Measurements from ENCODE around the gene PTDSS2. TPM values are rescaled to one million over a fixed set of nuclear protein-coding genes. Genes with fewer than 3 reads are reported as not detected.
"Not testable (repeated sequence)": the region's sequence is repeated elsewhere in the genome, so short reads cannot be mapped to it uniquely, and the experiment has no call there.

PTDSS2 gene
- total RNA-seq: 31.0 and 33.9 TPM in 2 replicates

DNA sequence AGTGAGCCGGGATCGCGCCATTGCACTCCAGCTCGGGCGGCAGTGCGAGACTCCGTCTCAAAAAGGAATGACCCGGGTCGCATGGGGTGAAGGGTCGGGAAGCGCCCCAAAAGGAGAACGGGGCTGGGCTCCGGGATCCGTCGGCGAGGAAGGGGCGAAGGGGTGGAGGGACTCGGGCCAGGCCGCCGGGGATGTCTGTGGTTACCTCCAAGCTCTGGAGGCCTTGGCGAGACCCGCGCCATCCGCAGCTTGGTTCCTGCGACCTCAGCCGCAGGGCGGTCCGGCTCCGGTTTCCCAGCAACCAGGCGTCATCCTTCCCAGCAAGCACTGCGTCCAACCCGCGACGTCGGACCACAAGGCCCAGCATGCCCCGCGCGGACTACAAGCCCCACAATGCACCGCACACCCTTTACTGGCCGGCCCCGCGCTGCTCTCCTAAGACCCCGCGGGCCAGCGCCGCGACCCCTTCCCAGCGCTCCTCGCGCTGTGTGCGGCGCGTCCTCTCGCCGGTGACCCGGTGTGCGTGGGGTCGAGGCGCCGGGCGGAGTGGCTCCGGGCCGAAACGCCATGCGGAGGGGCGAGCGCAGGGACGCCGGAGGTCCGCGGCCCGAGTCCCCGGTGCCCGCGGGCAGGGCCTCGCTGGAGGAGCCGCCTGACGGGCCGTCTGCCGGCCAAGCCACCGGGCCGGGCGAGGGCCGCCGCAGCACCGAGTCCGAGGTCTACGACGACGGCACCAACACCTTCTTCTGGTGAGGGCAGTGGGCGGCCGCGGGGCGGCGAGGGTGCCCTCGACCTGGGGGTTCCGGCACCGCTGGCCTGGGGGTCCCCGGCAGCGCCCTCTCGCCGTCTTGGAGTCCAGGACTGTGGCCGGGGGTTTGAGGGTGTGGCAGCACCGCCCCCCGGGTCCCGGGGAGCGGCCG, at the start of gene PTDSS2:
TSS of gene PTDSS2 (plus strand) at position 391 of the 920 bp plus-strand sequence. CDS start at position 568, 177 bp downstream.
- H3K36me3 Mint-ChIP-seq (ENCODE audit: low read depth): peaks cover 17% of the 10 kb centered on the region
- peaks cover 16% of the 10 kb centered on the region for H3K4me1 Mint-ChIP-seq (ENCODE audit: low read depth)
- H3K27ac Mint-ChIP-seq: peak within 1 kb of the TSS; percentile 95
- no peaks in the 10 kb centered on the region for H3K27me3 Mint-ChIP-seq (ENCODE audit: insufficient read depth)
- DNase-seq (ENCODE audit: low spot score): peak; percentile 94
- peak within 1 kb of the TSS; percentile 98 for H3K4me3 Mint-ChIP-seq
- H3K9me3 Mint-ChIP-seq: no peaks in the 10 kb centered on the region
- intact Hi-C loops (cut with micrococcal nuclease): loop anchor here (1.0 to 10.0 kb wide), 7 partner anchors 56 to 275 kb away; partner anchors contain the start of genes IFITM2, LRRC56, PSMD13 and SIRT3

GRCh38 chr11:401196-401595, 48.9 kb upstream of the PTDSS2 start:
- H3K9me3 Mint-ChIP-seq; H3K36me3 Mint-ChIP-seq (ENCODE audit: low read depth); intact Hi-C loops (cut with micrococcal nuclease); H3K27ac Mint-ChIP-seq; H3K4me1 Mint-ChIP-seq (ENCODE audit: low read depth); H3K27me3 Mint-ChIP-seq (ENCODE audit: insufficient read depth); H3K4me3 Mint-ChIP-seq; DNase-seq (ENCODE audit: low spot score): not testable (repeated sequence)

DNA sequence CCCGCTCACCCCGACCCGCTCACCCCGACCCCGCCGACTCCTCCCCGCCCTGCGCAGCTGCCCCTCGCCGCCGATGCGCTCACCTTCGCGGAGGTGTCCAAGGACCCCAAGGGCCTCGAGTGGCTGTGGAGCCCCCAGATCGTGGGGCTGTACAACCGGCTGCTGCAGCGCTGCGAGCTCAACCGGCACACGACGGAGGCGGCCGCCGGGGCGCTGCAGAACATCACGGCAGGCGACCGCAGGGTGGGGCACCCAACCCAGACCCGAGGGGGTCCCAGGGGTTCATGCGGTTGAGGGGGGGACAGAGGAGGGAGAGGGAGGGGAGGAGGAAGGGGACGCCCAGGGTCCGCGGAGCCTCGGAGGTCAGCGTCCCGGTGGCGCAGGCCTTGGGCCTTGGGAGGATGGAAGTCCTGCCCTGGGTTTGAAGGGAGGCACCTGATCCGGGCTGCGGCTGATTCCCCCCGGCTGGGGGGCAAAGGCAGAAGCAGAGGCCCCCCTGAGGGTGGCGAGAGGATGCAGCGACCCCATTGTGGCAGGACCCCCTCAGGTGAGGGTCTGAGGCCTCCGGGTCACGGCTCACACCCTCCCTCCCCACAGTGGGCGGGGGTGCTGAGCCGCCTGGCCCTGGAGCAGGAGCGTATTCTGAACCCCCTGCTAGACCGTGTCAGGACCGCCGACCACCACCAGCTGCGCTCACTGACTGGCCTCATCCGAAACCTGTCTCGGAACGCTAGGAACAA, 46.9 kb upstream of the PTDSS2 start:
- Mint-ChIP-seq H3K9me3 (no peaks in the 10 kb centered on the region), H3K4me1 (ENCODE audit: low read depth) (no peaks in the 10 kb centered on the region), H3K27me3 (ENCODE audit: insufficient read depth) (peaks cover 10% of the 10 kb centered on the region), H3K27ac (no peak overlapping the region), H3K4me3 (no peak overlapping the region), H3K36me3 (ENCODE audit: low read depth) (no peaks in the 10 kb centered on the region)
- no peak for DNase-seq (ENCODE audit: low spot score)
- intact Hi-C loops (cut with micrococcal nuclease): no loop called here

- Mint-ChIP-seq H3K36me3 (ENCODE audit: low read depth) (no peaks in the 10 kb centered on the region), H3K27me3 (ENCODE audit: insufficient read depth) (peaks cover 7% of the 10 kb centered on the region), H3K9me3 (no peaks in the 10 kb centered on the region), H3K4me1 (ENCODE audit: low read depth) (no peaks in the 10 kb centered on the region), H3K4me3 (no peak overlapping the region), H3K27ac (no peak overlapping the region)
- no peak for DNase-seq (ENCODE audit: low spot score)
- intact Hi-C loops (cut with micrococcal nuclease): no loop called here
These were observed 46.2 kb upstream of the PTDSS2 start for GRCh38 chr11:403761-404431.

- Mint-ChIP-seq H3K36me3 (ENCODE audit: low read depth) (no peaks in the 10 kb centered on the region), H3K9me3 (no peaks in the 10 kb centered on the region), H3K4me1 (ENCODE audit: low read depth) (no peaks in the 10 kb centered on the region), H3K27me3 (ENCODE audit: insufficient read depth) (peaks cover 4% of the 10 kb centered on the region), H3K4me3 (no peak overlapping the region), H3K27ac (peak overlapping the region; percentile 34)
- intact Hi-C loops (cut with micrococcal nuclease): no loop called here
- no peak for DNase-seq (ENCODE audit: low spot score)
These were observed 45.4 kb upstream of the PTDSS2 start for GRCh38 chr11:404551-405264.

- Mint-ChIP-seq H3K9me3 (no peaks in the 10 kb centered on the region), H3K27ac (peak overlapping the region; percentile 44), H3K27me3 (ENCODE audit: insufficient read depth) (peaks cover 2% of the 10 kb centered on the region), H3K36me3 (ENCODE audit: low read depth) (no peaks in the 10 kb centered on the region), H3K4me3 (peak overlapping the region; percentile 64), H3K4me1 (ENCODE audit: low read depth) (no peaks in the 10 kb centered on the region)
- DNase-seq (ENCODE audit: low spot score): no peak
- intact Hi-C loops (cut with micrococcal nuclease): no loop called here
These were observed 44.6 kb upstream of the PTDSS2 start for GRCh38 chr11:405323-405953.

GRCh38 chr11:405954-406795, 43.9 kb upstream of the PTDSS2 start:
- intact Hi-C loops (cut with micrococcal nuclease): loop anchor here (2.0 kb wide), 3 partner anchors 169 to 199 kb away; partner anchors contain the start of genes BET1L, PSMD13, RIC8A and SIRT3
- no peaks in the 10 kb centered on the region for H3K36me3 Mint-ChIP-seq (ENCODE audit: low read depth)
- no peaks in the 10 kb centered on the region for H3K9me3 Mint-ChIP-seq
- no peaks in the 10 kb centered on the region for H3K4me1 Mint-ChIP-seq (ENCODE audit: low read depth)
- H3K4me3 Mint-ChIP-seq: no peak overlapping the region
- H3K27ac Mint-ChIP-seq: peak overlapping the region; percentile 44
- no peak for DNase-seq (ENCODE audit: low spot score)
- H3K27me3 Mint-ChIP-seq (ENCODE audit: insufficient read depth): peaks cover 2% of the 10 kb centered on the region

DNA sequence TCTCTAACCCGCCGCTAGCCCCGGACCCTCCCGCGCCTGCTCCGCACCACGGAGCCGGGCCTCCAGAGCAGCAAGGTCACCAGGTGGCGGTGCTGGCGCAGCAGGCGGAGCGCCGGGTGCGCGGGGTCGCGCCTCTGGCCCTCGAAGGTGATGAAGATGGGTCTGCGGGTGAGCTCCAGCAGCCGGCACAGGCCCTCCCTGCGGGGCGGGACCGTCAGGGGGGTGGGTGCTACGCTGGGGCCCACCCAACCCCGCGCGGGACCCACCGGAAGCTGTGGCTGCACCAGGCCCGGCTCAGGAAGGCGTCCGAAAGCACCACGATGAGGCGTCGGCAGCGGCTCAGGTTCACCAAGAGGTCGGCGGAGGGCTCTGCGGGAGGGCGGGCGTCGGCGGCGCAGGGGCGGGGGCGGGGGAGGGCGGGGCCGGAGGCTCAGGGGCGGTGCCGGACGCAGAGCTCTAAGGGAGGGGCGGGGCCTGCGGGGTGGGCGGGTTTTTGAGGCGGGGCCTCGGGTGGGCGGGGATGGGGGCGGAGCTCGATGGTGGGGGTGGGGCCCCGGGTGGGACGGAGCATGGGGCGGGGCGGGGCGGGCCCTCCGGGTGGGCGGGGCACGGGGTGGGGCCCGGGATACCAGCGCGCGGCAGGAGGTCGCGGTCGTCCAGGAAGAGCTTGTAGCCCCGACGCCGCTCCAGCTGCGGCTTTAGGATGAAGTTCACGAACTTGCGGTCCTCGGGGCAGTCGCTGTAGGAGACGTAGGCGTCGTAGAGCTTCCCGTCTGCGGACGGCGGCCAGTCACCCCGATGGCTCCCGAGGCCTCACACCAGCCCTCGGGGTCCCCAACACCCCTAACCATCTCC, 43.1 kb upstream of the PTDSS2 start:
- no peaks in the 10 kb centered on the region for H3K9me3 Mint-ChIP-seq
- peak overlapping the region; percentile 23 for H3K27ac Mint-ChIP-seq
- DNase-seq (ENCODE audit: low spot score): peak; percentile 84
- H3K4me1 Mint-ChIP-seq (ENCODE audit: low read depth): no peaks in the 10 kb centered on the region
- no peaks in the 10 kb centered on the region for H3K36me3 Mint-ChIP-seq (ENCODE audit: low read depth)
- no peak overlapping the region for H3K4me3 Mint-ChIP-seq
- H3K27me3 Mint-ChIP-seq (ENCODE audit: insufficient read depth): peaks cover 2% of the 10 kb centered on the region
- intact Hi-C loops (cut with micrococcal nuclease): loop anchor here (1.0 to 2.0 kb wide), 8 partner anchors 8 to 200 kb away; partner anchors contain the start of genes BET1L, PSMD13, RIC8A and RNH1

DNA sequence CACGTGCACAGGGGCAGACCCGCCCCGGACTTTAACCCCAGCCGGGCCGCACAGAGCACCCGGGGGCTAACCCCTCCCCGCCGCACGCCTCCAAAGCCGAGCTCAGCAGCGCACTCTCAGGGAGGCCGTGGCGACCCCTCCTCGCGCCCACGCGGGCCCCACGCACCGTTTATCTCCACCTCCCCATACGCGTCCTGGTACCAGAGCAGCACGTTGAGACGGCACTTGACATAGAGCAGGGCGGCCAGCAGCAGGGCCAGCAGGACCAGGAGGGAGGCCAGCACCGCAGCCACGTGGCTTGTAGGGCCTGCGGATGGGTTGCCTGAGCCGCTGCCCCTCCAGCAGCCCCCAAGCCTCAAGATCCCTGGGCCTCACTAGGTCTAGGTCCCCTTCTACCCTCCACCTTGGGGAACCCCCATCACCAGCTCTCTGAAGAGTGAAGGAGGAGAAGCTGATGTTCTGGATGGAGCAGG, 42.4 kb upstream of the PTDSS2 start:
- Mint-ChIP-seq H3K27ac (no peak overlapping the region), H3K4me3 (no peak overlapping the region)

DNA sequence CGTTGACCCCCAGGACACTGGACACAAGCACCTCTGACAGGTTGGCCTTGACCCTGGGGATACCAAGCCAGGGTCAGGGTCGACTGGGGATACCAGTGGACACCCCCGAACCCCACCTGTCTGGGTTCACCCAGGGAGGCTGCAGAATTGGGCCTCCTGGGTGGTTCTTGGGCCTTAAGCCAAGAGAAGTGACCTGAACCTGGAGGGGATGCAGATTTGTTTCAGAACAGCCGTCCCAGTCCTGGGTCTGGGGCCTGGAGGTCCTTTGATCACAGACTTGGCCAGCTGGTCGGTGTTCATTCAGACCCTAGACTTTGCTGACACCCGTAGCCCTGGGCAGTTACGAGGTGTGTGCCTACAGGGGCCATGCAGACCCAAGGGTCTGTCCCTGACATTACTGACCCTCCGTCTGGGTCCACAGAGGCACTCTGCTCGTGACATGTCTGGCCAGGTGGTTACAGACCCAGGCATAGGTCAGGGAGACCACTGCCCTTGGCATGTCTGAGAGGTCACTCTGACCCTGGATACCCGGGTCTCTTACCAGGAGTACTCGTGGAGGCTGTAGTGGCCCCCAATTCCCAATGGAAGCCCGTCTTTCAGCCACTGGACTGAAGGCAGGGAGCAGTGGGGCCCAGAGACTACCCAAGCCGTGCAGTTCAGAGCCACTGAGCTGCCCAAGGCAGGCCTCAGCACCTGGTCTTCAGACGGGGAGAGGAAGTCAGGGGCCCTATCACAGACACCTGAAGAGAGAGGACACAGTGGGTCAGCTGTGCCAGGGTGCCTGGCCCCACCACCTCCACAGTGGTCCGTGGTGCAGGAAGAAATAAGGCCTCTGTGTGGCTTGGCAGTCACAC, 41.7 kb upstream of the PTDSS2 start:
- H3K4me1 Mint-ChIP-seq (ENCODE audit: low read depth): peaks cover 4% of the 10 kb centered on the region
- no peaks in the 10 kb centered on the region for H3K9me3 Mint-ChIP-seq
- no peaks in the 10 kb centered on the region for H3K36me3 Mint-ChIP-seq (ENCODE audit: low read depth)
- no peak overlapping the region for H3K4me3 Mint-ChIP-seq
- H3K27ac Mint-ChIP-seq: no peak overlapping the region
- DNase-seq (ENCODE audit: low spot score): no peak
- peaks cover 2% of the 10 kb centered on the region for H3K27me3 Mint-ChIP-seq (ENCODE audit: insufficient read depth)
- intact Hi-C loops (cut with micrococcal nuclease): no loop called here

More for the DNA sequence above, 42.4 kb upstream of the PTDSS2 start:
- peaks cover 2% of the 10 kb centered on the region for H3K27me3 Mint-ChIP-seq (ENCODE audit: insufficient read depth)
- DNase-seq (ENCODE audit: low spot score): no peak
- H3K36me3 Mint-ChIP-seq (ENCODE audit: low read depth): no peaks in the 10 kb centered on the region
- no peaks in the 10 kb centered on the region for H3K9me3 Mint-ChIP-seq
- intact Hi-C loops (cut with micrococcal nuclease): loop anchor here (1.0 to 2.0 kb wide), 8 partner anchors 8 to 201 kb away; partner anchors contain the start of genes BET1L, PSMD13, RIC8A and RNH1
- no peaks in the 10 kb centered on the region for H3K4me1 Mint-ChIP-seq (ENCODE audit: low read depth)
